ENCODE measurements around the gene PPARG.

DNA sequence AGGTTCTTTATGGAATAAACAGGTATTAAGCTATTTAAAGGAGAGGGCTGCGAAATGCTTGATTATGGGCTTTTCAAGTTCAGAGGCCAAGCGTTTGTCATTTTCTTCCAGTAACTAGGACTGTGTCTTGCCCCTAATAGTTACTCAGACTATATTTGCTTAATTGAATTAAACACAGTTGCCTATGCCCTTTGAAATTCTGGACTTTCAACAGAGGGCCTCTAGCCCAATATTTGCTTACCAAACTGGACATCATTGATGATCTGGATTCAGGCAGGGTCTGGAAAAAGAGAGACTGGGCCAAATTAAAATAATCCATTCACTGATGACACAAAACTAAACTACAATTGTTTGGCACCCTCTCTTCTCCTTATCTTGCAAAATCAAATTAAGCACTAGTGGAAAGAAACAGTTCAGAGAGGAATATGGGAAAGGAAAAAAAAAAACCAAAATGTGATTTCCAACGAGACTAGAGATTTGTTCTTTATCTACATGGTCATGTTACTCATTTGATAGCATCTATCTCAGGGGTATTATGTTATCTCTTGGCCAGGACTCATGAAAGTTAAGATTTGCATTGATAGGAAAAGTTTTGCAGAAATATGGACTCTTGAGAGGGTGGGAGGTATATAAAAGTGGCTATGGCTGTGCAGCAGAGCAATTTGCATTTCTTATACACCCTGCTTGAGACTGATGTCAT is 120.3 kb downstream of the PPARG start:
- TF ChIP-seq SPI1 (IDR thresholded peaks at IDR 0.05; ENCODE audit: borderline replicate concordance, low read depth), result no peak
- TF ChIP-seq, protein P1, sequence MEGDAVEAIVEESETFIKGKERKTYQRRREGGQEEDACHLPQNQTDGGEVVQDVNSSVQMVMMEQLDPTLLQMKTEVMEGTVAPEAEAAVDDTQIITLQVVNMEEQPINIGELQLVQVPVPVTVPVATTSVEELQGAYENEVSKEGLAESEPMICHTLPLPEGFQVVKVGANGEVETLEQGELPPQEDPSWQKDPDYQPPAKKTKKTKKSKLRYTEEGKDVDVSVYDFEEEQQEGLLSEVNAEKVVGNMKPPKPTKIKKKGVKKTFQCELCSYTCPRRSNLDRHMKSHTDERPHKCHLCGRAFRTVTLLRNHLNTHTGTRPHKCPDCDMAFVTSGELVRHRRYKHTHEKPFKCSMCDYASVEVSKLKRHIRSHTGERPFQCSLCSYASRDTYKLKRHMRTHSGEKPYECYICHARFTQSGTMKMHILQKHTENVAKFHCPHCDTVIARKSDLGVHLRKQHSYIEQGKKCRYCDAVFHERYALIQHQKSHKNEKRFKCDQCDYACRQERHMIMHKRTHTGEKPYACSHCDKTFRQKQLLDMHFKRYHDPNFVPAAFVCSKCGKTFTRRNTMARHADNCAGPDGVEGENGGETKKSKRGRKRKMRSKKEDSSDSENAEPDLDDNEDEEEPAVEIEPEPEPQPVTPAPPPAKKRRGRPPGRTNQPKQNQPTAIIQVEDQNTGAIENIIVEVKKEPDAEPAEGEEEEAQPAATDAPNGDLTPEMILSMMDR (IDR thresholded peaks at IDR 0.05; ENCODE audit: insufficient read depth, low read length), result no peak
- no peak for TF ChIP-seq POLR2AphosphoS5 (IDR thresholded peaks at IDR 0.05; ENCODE audit: low read depth)
- TF ChIP-seq, protein P2, sequence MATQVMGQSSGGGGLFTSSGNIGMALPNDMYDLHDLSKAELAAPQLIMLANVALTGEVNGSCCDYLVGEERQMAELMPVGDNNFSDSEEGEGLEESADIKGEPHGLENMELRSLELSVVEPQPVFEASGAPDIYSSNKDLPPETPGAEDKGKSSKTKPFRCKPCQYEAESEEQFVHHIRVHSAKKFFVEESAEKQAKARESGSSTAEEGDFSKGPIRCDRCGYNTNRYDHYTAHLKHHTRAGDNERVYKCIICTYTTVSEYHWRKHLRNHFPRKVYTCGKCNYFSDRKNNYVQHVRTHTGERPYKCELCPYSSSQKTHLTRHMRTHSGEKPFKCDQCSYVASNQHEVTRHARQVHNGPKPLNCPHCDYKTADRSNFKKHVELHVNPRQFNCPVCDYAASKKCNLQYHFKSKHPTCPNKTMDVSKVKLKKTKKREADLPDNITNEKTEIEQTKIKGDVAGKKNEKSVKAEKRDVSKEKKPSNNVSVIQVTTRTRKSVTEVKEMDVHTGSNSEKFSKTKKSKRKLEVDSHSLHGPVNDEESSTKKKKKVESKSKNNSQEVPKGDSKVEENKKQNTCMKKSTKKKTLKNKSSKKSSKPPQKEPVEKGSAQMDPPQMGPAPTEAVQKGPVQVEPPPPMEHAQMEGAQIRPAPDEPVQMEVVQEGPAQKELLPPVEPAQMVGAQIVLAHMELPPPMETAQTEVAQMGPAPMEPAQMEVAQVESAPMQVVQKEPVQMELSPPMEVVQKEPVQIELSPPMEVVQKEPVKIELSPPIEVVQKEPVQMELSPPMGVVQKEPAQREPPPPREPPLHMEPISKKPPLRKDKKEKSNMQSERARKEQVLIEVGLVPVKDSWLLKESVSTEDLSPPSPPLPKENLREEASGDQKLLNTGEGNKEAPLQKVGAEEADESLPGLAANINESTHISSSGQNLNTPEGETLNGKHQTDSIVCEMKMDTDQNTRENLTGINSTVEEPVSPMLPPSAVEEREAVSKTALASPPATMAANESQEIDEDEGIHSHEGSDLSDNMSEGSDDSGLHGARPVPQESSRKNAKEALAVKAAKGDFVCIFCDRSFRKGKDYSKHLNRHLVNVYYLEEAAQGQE (IDR thresholded peaks at IDR 0.05; ENCODE audit: insufficient replicate concordance, low read depth), result no peak
